Medulla oblongata (tissue), 1 donor: Measurements from ENCODE around the gene UFC1.
"Not testable (repeated sequence)": the region's sequence is repeated elsewhere in the genome, so short reads cannot be mapped to it uniquely, and the experiment has no call there.

Source experiments
- DNase-seq: peaks from one replicate; pipeline ENCODE4 v3.0.0-alpha.2; 2015; ENCODE audit errors: extremely low spot score

Gene UFC1

GRCh38 chr1:161153682-161154337, at the start of gene UFC1:
UFC1 (plus strand) TSS chr1:161153978; CDS start chr1:161153998, 20 bp downstream.
- peak; percentile 96 for DNase-seq

DNA sequence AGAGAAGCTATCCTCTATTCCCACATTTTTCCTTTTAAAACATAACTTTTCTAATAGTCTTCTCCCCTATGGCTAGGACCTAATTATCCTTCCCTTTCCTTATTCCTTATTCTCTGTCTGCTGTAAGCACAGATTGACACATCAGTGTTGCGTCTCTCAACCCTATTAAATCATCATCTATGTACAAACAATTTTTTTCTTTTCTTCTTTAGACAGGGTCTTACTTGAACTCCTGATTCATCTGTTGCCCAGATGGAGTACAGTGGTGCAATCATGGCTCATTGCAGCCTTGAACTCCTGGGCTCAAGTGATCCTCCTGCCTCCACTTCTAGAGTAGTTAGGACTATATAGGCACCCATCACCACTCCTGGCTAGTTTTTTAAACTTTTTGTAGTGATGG, 47.3 kb upstream of the UFC1 start:
- DNase-seq: no peak

- no peak for DNase-seq
Measured at GRCh38 chr1:161111117-161111516, 42.7 kb upstream of the UFC1 start.

GRCh38 chr1:161111527-161111926, 42.3 kb upstream of the UFC1 start:
- no peak for DNase-seq

GRCh38 chr1:161113915-161114314, 39.9 kb upstream of the UFC1 start:
- no peak for DNase-seq

- no peak for DNase-seq
Measured at GRCh38 chr1:161114556-161114955, 39.2 kb upstream of the UFC1 start.

DNA sequence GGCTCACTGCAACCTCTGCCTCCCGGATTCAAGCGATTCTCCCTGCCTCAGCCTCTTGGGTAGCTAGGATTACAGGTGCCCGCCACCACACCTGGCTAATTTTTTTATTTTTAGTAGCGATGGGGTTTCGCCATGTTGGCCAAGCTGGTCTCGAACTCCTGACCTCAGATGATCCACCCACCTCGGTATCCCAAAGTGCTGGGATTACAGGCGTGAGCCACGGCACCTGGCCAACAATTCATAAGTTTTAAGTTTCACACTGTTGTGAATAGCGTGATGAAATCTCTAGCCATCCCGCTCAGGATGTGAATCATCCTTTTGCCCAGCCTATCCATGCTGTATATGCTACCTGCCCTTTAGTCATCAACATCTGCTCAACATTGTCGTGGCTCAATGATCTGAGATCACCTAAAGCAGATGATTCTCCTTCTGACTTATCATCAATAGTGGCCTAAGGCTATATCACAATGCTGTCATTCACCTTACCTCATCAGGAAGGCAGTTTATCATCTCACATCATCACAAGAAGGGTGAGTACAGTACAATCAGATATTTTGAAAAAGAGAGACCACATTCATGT, 38.6 kb upstream of the UFC1 start:
- DNase-seq: no peak

DNA sequence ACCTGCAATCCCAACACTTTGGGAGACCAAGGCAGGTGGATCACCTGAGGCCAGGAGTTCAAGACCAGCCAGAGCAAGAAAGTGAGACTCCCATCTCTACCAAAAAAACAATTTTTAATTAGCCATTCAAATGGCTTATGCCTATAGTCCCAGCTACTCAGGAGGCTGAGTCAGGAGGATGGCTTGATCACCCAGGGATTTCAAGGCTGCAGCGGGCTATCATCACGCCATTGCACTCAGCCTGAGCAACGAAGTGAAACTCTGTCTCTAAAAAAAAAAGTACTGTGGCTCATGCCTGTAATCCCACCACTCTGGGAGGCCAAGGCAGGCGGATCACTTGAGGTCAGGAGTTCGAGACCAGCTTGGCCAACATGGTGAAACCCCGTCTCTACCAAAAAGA, 37.8 kb upstream of the UFC1 start:
- DNase-seq: not testable (repeated sequence)

DNA sequence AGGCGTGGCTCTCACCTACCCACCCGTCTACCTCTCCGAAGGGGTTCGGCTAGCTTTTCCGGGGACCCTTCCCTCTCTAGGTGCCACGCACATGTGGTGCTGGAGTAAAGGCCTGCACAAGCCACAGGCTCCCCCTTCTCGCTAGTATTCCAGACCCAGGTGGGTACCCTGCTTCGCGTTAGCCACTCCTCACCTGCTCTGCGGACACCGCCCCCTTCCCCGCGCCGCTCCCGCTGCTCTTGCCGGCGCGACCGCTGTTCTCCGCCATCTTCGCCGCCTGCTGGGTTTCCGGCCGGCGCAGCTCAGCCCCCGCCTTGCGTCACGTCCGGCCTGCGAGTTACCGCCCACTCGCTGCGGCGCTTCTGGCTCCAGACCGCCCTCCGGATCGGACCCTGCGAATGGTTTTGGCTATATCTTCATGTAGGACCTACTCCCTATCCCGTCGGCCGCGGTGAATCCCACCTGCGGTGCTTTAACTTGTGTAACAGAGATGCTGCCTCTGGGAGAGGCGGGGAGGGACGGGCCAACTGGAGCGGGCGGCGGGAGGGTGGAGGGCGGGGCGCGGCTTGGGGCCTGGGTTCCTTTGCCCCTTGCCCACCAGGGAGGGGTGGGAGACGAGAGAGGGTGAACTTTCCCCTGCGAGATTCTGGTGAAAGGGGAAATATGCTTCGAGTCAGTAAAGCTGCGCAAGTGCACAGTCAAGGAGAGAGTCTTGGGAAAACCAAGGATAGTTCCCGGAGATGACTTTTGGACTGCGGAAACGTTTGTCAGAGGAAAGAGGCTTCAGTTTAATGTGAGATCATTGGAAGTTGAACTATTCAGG, 35.8 kb upstream of the UFC1 start, which contains the start of the genes NIT1 and PFDN2:
Gene NIT1 (plus strand): TSS at position 347 of the 823 bp plus-strand sequence. CDS start 72 bp downstream, at position 419.
Gene PFDN2 (minus strand): TSS at position 279 of the 823 bp plus-strand sequence. CDS start 11 bp downstream, at position 268.
- DNase-seq: peak; percentile 84

- DNase-seq: no peak
Measured at GRCh38 chr1:161119092-161119903, 34.5 kb upstream of the UFC1 start.

DNA sequence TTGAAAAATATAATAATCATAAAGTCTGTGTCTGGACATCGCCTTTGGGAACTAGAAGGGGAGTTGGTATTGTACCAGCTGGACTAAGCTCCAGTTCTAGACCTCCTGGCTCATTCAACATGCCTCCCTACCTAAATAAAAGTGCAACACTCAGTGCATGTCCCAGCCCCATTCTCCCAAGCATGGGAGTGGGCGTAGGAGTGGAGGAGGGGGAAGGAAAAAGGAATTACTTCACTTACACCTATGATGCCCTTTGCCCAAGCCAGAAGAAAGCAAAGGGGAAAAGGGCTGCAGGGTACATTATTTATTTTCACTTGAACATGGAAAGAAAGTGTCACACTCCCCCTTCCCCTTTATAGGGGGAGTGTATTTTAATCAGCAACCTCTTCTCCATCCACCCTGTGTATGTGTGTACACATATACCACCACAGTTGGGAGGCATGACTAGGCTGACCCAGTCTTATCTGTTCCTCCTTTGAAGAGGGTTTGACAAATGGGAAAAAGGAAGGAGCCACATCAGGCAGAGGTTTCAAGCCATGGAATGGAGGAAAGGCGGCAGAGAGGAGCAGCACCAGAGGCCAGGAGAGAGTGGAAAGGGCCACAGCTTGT, 32.6 kb upstream of the UFC1 start:
- DNase-seq: no peak

- DNase-seq: peak; percentile 56
Measured at GRCh38 chr1:161121834-161122233, 31.9 kb upstream of the UFC1 start.

DNA sequence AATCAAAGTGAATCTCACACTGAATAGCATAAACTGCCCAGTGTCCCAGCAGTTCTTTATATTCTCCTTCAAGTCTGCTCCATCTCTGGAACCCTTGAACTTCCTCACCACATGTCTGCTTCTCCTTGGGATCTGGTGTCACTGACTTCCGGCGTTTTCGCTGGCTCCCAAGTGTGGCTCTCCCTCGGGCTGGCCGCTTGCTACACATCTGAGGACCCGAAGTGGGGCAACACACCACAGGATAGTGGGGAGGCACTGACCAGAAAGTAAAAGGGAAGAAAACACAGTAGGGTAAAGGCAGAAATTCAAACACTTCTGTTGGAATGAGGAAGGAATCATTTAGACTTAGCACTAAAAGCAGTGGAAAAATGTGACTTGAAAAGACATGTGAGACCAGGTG, 30.8 kb upstream of the UFC1 start:
- DNase-seq: no peak

GRCh38 chr1:161127649-161128048, 26.1 kb upstream of the UFC1 start:
- DNase-seq: no peak

DNA sequence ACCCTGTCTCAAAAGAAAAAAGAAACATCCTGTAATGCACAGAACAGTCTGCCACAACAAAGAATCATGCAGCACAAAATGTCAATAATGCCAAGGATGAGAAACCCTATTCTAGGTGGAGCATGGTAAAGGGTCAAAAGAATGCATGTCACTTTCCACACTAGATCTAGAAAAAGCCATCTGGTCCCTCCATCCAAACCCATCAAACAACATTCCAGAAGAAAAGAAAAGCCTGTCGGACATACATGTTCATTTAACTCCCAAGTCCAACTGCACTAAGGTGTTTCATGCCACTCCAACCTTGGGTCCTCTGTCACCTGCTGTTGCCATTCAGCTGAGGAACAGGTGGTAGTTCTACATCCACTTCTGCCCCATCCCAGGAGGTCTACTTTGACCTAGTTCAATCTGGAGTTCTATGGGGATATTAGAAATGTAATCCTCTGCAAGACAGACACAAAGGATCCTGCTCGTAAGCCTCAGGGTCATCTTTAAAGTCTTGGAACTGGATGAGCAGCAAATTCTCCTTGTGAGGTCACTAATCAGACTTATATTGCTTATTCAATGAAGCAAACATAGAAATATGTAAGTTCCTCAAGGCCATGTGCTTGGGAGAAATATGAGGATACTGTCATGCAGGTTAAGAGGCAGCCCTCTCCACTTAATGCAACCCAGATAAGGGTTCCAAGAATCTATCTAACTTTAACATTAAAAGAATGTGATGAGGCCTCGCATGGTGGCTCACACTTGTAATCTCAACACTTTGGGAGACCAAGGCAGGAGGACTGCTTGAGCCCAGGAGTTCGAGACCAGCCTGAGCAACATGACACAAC, 25.0 kb upstream of the UFC1 start:
- no peak for DNase-seq

GRCh38 chr1:161130266-161130665, 23.5 kb upstream of the UFC1 start:
- DNase-seq: no peak

DNA sequence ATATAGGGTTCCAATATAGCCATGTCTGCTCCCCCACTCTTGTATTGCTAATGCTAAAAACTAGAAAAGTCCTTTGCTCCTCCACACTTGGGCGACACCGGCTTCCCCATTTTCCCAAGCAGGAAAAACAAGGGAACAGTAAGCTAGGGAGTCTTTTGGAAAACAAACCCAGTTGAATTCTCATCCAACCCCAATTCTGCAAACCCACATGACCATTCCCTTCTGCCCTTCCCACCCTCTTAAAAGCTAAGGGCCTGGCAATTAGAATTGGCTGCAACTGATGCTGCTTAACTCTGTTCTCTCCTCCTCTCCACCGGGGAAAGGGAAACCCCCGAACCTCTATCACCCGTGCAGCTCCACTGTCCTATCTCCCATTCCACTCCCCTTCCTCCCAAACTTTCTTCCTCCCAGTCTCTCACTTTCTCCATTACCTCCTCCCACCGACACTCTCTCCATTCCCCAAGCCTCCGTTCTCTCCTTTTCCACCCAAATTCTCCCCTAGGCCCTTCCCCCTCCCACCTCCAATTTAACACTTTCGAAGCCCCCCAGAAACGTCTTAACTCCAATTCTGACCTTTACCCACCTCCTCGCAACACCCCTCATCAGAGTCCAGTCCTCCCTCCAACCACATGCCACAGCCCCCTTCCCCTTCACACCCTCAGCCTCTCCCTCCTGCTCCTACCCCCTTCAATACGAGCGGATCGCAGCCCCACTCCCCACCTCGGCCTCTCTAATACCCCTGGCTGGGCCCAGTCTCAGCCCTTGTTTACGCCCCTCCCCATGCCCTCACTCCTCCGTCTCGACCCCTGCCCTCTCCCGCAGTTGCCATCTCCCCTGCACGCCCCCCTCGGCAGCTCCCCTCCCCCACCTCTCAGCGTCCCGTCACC, 22.0 kb upstream of the UFC1 start:
- DNase-seq: peak; percentile 56

GRCh38 chr1:161132410-161133219, 21.2 kb upstream of the UFC1 start, which contains the start of gene DEDD:
DEDD (minus strand) TSS chr1:161132667; CDS start chr1:161124462, 8,205 bp downstream.
- DNase-seq: peak; percentile 98
